Measurements from ENCODE around the gene NUP35. TPM values are rescaled to one million over a fixed set of nuclear protein-coding genes. Genes with fewer than 3 reads are reported as not detected.

The NUP35 gene
- 35.3 to 40.9 TPM (median 37.4 TPM) in 5 replicates for total RNA-seq (2022; extraction: Qiagen RNA extraction; ENCODE audit: low read depth)

GRCh38 chr2:183124222-183124956 lies at the start of gene NUP35:
Gene NUP35 (plus strand): TSS chr2:183124443. CDS start chr2:183124458, 15 bp downstream.

GRCh38 chr2:183078464-183079138 lies 45.6 kb upstream of the NUP35 start, which contains the start of gene DUSP19:
Gene DUSP19 (plus strand): TSS chr2:183078747. CDS start chr2:183078934, 187 bp downstream.

Other genes starting within 250 kb of the NUP35 start
- gene NCKAP1, start 86.0 kb upstream of the NUP35 start, total RNA-seq (2022; extraction: Qiagen RNA extraction; ENCODE audit: low read depth), result 84.4 to 113 TPM (median 102 TPM) in 5 replicates
- gene DUSP19, start 45.7 kb upstream of the NUP35 start, total RNA-seq (2022; extraction: Qiagen RNA extraction; ENCODE audit: low read depth), result 0.41 to 1.1 TPM (median 0.61 TPM) in 5 replicates

Measured in A549 treated with DMSO at 1 μM for 4 hours (cell line).